Measurements from ENCODE around the gene KRTAP5-6.
"Not testable (repeated sequence)": the region's sequence is repeated elsewhere in the genome, so short reads cannot be mapped to it uniquely, and the experiment has no call there.

Gene KRTAP5-6

GRCh38 chr11:1661454-1662269 is 35.3 kb upstream of the KRTAP5-6 start:
- not testable (repeated sequence) for DNase-seq

GRCh38 chr11:1662699-1663283 is 34.2 kb upstream of the KRTAP5-6 start:
- not testable (repeated sequence) for DNase-seq

- no peak for DNase-seq
Measured at GRCh38 chr11:1665313-1665712, 31.7 kb upstream of the KRTAP5-6 start.

- DNase-seq, result no peak
Measured at GRCh38 chr11:1667121-1667850, 29.7 kb upstream of the KRTAP5-6 start.

- no peak for DNase-seq
Measured at GRCh38 chr11:1667906-1668305, 29.1 kb upstream of the KRTAP5-6 start.

GRCh38 chr11:1668911-1669473 is 28.0 kb upstream of the KRTAP5-6 start:
- no peak for DNase-seq

GRCh38 chr11:1669546-1670218 is 27.3 kb upstream of the KRTAP5-6 start:
- DNase-seq, result no peak

- not testable (repeated sequence) for DNase-seq
Measured at GRCh38 chr11:1670457-1670856, 26.5 kb upstream of the KRTAP5-6 start.

- no peak for DNase-seq
Measured at GRCh38 chr11:1670905-1671371, 26.1 kb upstream of the KRTAP5-6 start.

GRCh38 chr11:1671658-1672057 is 25.3 kb upstream of the KRTAP5-6 start:
- no peak for DNase-seq

GRCh38 chr11:1672613-1673350 is 24.2 kb upstream of the KRTAP5-6 start:
- DNase-seq, result no peak

GRCh38 chr11:1673446-1674172 is 23.4 kb upstream of the KRTAP5-6 start:
- no peak for DNase-seq

- no peak for DNase-seq
Measured at GRCh38 chr11:1674173-1675131, 22.5 kb upstream of the KRTAP5-6 start.

GRCh38 chr11:1675536-1676228 is 21.3 kb upstream of the KRTAP5-6 start:
- DNase-seq, result no peak

GRCh38 chr11:1676229-1676740 is 20.7 kb upstream of the KRTAP5-6 start:
- no peak for DNase-seq

GRCh38 chr11:1679881-1680280 is 17.1 kb upstream of the KRTAP5-6 start:
- no peak for DNase-seq

- DNase-seq, result no peak
Measured at GRCh38 chr11:1682225-1682905, 14.6 kb upstream of the KRTAP5-6 start.

GRCh38 chr11:1683216-1683615 is 13.8 kb upstream of the KRTAP5-6 start:
- DNase-seq, result not testable (repeated sequence)
